NCI-H69 (cell line): Measurements from ENCODE around the gene LRSAM1.
A peak's percentile ranks its signal among the peaks of the same experiment; 100 is the strongest.

Experiments used
- DNase-seq: peaks from one replicate; lab custom pipeline; 2025; lab: John Stamatoyannopoulos, UW

Gene LRSAM1

GRCh38 chr9:127534250-127534906 lies 83.1 kb downstream of the LRSAM1 start:
- DNase-seq: no peak

- DNase-seq: no peak
Observed at GRCh38 chr9:127534931-127535330, 83.6 kb downstream of the LRSAM1 start.

GRCh38 chr9:127535396-127535795 lies 84.1 kb downstream of the LRSAM1 start:
- no peak for DNase-seq

- no peak for DNase-seq
Observed at GRCh38 chr9:127535834-127536233, 84.5 kb downstream of the LRSAM1 start.

GRCh38 chr9:127536499-127536898 lies 85.2 kb downstream of the LRSAM1 start:
- DNase-seq: peak; percentile 68

- DNase-seq: peak; percentile 99
Observed at GRCh38 chr9:127537014-127537413, 85.7 kb downstream of the LRSAM1 start.

GRCh38 chr9:127537792-127538191 lies 86.5 kb downstream of the LRSAM1 start:
- DNase-seq: peak; percentile 86

GRCh38 chr9:127538849-127539258 lies 87.5 kb downstream of the LRSAM1 start:
- DNase-seq: no peak

GRCh38 chr9:127539259-127539981 lies 88.1 kb downstream of the LRSAM1 start:
- DNase-seq: no peak

GRCh38 chr9:127539982-127540663 lies 88.8 kb downstream of the LRSAM1 start:
- no peak for DNase-seq

- no peak for DNase-seq
Observed at GRCh38 chr9:127540664-127541041, 89.3 kb downstream of the LRSAM1 start.

GRCh38 chr9:127541176-127541575 lies 89.9 kb downstream of the LRSAM1 start:
- no peak for DNase-seq

- no peak for DNase-seq
Observed at GRCh38 chr9:127541865-127542264, 90.6 kb downstream of the LRSAM1 start.

GRCh38 chr9:127543221-127543620 lies 91.9 kb downstream of the LRSAM1 start:
- DNase-seq: no peak

- no peak for DNase-seq
Observed at GRCh38 chr9:127543973-127544533, 92.7 kb downstream of the LRSAM1 start.

- DNase-seq: peak; percentile 96
Observed at GRCh38 chr9:127545196-127546124, 94.2 kb downstream of the LRSAM1 start.

- no peak for DNase-seq
Observed at GRCh38 chr9:127546125-127546832, 95.0 kb downstream of the LRSAM1 start.

GRCh38 chr9:127548352-127548881 lies 97.1 kb downstream of the LRSAM1 start:
- DNase-seq: no peak

GRCh38 chr9:127549218-127549617 lies 97.9 kb downstream of the LRSAM1 start:
- no peak for DNase-seq

GRCh38 chr9:127549751-127550150 lies 98.4 kb downstream of the LRSAM1 start:
- DNase-seq: peak; percentile 26

- no peak for DNase-seq
Observed at GRCh38 chr9:127550282-127550681, 99.0 kb downstream of the LRSAM1 start.
